GM23248 (cell line): ENCODE results near the gene FMN2. TPM values are rescaled to one million over a fixed set of nuclear protein-coding genes. Genes with fewer than 3 reads are reported as not detected.

Experiments
- DNase-seq: peaks from one replicate; pipeline ENCODE4 v3.0.0-alpha.2; 2015
- H2AFZ ChIP-seq: fragments of 200-600 bp; sonication (generic); 2 replicates; pipeline ENCODE4 v1.6.1; 2016; ENCODE audit warnings: antibody characterized with exemption
- H3F3A ChIP-seq: fragments of 200-600 bp; sonication (generic); 2 replicates; pipeline ENCODE4 v1.6.1; 2016; ENCODE audit warnings: mild to moderate bottlenecking, antibody characterized with exemption, mixed run types; ENCODE audit not compliant: insufficient read depth
- H3K27ac ChIP-seq: fragments of 200-600 bp; sonication (generic); 2 replicates; pipeline ENCODE4 v1.5.1; 2016; ENCODE audit warnings: mild to moderate bottlenecking
- H3K27me3 ChIP-seq: fragments of 200-600 bp; sonication (generic); replicated peaks from 2 replicates; pipeline ENCODE4 v1.6.1; 2016; ENCODE audit warnings: mild to moderate bottlenecking; ENCODE audit not compliant: insufficient read depth
- H3K36me3 ChIP-seq: fragments of 200-600 bp; sonication (generic); 2 replicates; pipeline ENCODE4 v1.6.1; 2016; ENCODE audit warnings: low read depth, mild to moderate bottlenecking
- H3K4me1 ChIP-seq: fragments of 200-600 bp; sonication (generic); 2 replicates; pipeline ENCODE4 v1.6.1; 2016; ENCODE audit warnings: mild to moderate bottlenecking; ENCODE audit not compliant: insufficient read depth
- H3K4me2 ChIP-seq: fragments of 200-600 bp; sonication (generic); one replicate; pipeline ENCODE4 v1.6.1; 2016; ENCODE audit warnings: mild to moderate bottlenecking; ENCODE audit not compliant: unreplicated experiment
- H3K4me3 ChIP-seq: fragments of 200-600 bp; sonication (generic); 2 replicates; pipeline ENCODE4 v1.5.1; 2016; ENCODE audit warnings: mild to moderate bottlenecking
- H3K79me2 ChIP-seq: fragments of 200-600 bp; sonication (generic); 2 replicates; pipeline ENCODE4 v1.6.1; 2016; ENCODE audit warnings: mild to moderate bottlenecking; ENCODE audit not compliant: insufficient read depth
- H3K9ac ChIP-seq: fragments of 200-600 bp; sonication (generic); 2 replicates; pipeline ENCODE4 v1.6.1; 2016; ENCODE audit warnings: mild to moderate bottlenecking
- H3K9me2 ChIP-seq: fragments of 200-600 bp; sonication (generic); 2 replicates; pipeline ENCODE4 v1.6.1; 2016; ENCODE audit warnings: mixed run types, mild to moderate bottlenecking, moderate library complexity; ENCODE audit not compliant: insufficient read depth
- H3K9me3 ChIP-seq: fragments of 200-600 bp; sonication (generic); one replicate; pipeline ENCODE4 v1.6.1; 2017; ENCODE audit warnings: low read depth
- H4K20me1 ChIP-seq: fragments of 200-600 bp; sonication (generic); 2 replicates; pipeline ENCODE4 v1.6.0; 2016; ENCODE audit not compliant: insufficient read depth
- EZH2 ChIP-seq: fragments of 200-600 bp; sonication (generic); IDR thresholded peaks from 2 replicates; pipeline ENCODE4 v1.6.1; 2018; ENCODE audit warnings: antibody characterized with exemption, mild to moderate bottlenecking; ENCODE audit not compliant: insufficient read depth, poor library complexity, severe bottlenecking
- EZH2phosphoT487 ChIP-seq: fragments of 200-600 bp; sonication (generic); IDR thresholded peaks from 2 replicates; pipeline ENCODE4 v1.6.1; 2018; ENCODE audit warnings: antibody characterized with exemption, moderate library complexity, mild to moderate bottlenecking, low read depth; ENCODE audit not compliant: insufficient read depth
- WGBS, 2 experiments: methylation state at CpG; one replicate each; pipeline ENCODE4 v1.1.6; 2015 to 2017; ENCODE audit warnings: low lambda C conversion rate in 2 of 2, low coverage in 1 of 2; ENCODE audit errors: missing lambda C conversion rate in 2 of 2; 5-methylcytosine and 5-hydroxymethylcytosine counted together
- in situ Hi-C: fragments of 300-500 bp; cut with MboI; formaldehyde crosslinking; loops from 2 replicates; pipeline ENCODE4 v1.15.0; 2020
- polyA plus RNA-seq: library from polyadenylated mRNA; unstranded; fragments of >200 nt; fragmentation: Nextera tagmentation; extraction: Ambion mirVana; gene quantifications from 2 replicates; pipeline ENCODE4 v1.2.1, GENCODE V29; 2016
- total RNA-seq: library from RNA; depleted of rRNA; stranded (reverse); fragments of >200 nt; shearing (Covaris generic); gene quantifications from 2 replicates; pipeline ENCODE4 v1.2.3, GENCODE V29; 2014

Gene FMN2
- total and polyA plus RNA-seq, 2 experiments from 2014 or later = 78.2 to 114 TPM

DNA sequence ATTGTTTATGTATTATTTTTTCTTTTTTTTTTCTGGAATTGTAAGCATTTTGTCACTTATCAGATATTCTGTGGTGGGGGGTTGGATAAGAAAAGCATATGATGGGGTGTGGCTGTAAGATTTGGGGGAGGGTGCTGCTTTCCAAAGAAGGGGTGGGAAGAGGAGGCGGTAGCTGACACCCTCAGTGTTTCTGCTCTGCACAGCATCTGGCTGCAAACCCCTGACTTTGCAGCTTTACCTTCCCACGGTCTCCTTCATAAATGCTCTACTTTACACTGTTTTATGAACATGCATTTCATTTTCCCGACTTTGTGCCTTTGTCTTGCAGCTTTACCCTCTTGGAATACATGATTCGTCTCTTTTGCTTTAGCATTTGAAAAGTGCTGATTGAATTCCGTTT, 7.6 kb downstream of the FMN2 start:
- Histone ChIP-seq H3K9me3 (no peaks in the 10 kb centered on the region), H3K9me2 (no peaks in the 10 kb centered on the region), H3K79me2 (peaks cover 94% of the 10 kb centered on the region), H3K4me2 (peak overlapping the region; percentile 80), H2AFZ (no peak overlapping the region), H3F3A (peaks cover 39% of the 10 kb centered on the region), H3K27me3 (no peaks in the 10 kb centered on the region), H3K9ac (no peak overlapping the region), H3K27ac (peak overlapping the region; percentile 66), H3K36me3 (no peaks in the 10 kb centered on the region; the same call in 1 of the 2 replicates), H4K20me1 (no peaks in the 10 kb centered on the region; the same call in 1 of the 2 replicates), H3K4me3 (peak overlapping the region; percentile 46), H3K4me1 (peaks cover 75% of the 10 kb centered on the region)
- peak; percentile 30 for DNase-seq
- 44 to 45% methylated on average over 5 of the region's 5 CpGs for WGBS, 2 experiments
- in situ Hi-C loops = no loop called here
- no peak for TF ChIP-seq EZH2
- no peak for TF ChIP-seq EZH2phosphoT487

DNA sequence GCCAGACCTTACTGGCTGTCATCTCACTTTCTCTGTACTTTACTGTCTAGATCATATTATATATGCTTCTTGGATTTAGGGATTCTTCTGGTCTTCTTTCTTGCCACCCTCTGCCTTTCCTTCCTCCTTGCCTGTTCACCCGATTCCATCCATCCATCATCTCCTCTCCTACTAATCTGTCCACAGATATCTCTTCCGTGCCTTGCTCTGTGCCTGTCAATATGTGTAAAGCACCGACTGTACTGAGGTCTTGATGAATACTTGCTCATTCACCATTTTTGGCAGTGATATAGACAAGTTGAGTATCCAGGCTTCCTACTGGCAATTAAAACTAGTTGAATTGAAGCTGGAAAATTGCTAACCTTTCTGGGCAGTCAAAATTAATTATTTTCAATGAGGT, 8.1 kb downstream of the FMN2 start:
- Histone ChIP-seq H3K27me3 (no peaks in the 10 kb centered on the region), H3K4me2 (peak overlapping the region; percentile 80), H3K27ac (peak overlapping the region; percentile 66), H4K20me1 (no peaks in the 10 kb centered on the region; the same call in 1 of the 2 replicates), H3K36me3 (no peaks in the 10 kb centered on the region; the same call in 1 of the 2 replicates), H2AFZ (no peak overlapping the region), H3K9ac (0 out of 2 replicates have a peak overlapping the region, but pooled peaks have one; percentile 8), H3K79me2 (peaks cover 94% of the 10 kb centered on the region), H3F3A (peaks cover 39% of the 10 kb centered on the region), H3K4me3 (peak overlapping the region; percentile 46), H3K4me1 (peaks cover 75% of the 10 kb centered on the region), H3K9me3 (no peaks in the 10 kb centered on the region), H3K9me2 (no peaks in the 10 kb centered on the region)
- peak; percentile 46 for DNase-seq
- in situ Hi-C loops = no loop called here
- TF ChIP-seq EZH2 (no peak), EZH2phosphoT487 (no peak)
- 9 to 10% methylated on average over 3 of the region's 3 CpGs for WGBS, 2 experiments

DNA sequence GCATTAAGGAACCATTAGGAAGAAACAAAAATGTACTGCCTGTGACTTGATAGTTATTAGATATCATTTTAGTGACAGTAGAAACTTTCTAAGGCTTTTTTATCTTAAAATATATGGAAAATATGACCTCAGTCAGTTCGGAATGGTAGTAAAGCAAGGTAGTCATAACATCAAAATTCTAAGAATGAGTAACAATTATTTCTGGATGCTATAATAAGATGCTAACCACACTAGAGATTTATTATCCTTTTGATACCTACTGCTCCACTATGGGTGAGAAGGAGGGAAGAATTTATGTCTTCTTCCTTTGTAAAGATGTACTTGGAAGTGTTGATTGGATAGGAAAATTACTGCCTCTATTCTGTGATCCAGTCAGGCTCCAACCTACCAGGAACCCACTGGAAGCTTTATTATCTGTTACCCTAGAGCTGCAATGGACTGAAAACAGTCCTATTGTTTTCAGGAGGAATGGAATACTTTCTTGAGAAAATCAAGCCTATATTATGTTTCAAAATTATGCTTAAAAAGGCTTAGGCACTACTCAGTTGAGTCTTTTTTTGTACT, 8.8 kb downstream of the FMN2 start:
- no peak overlapping the region for H2AFZ ChIP-seq
- TF ChIP-seq EZH2 = no peak
- TF ChIP-seq EZH2phosphoT487 = no peak
- H3K4me2 ChIP-seq = peak overlapping the region; percentile 80
- no peaks in the 10 kb centered on the region for H3K9me2 ChIP-seq
- H3K27ac ChIP-seq = peak overlapping the region; percentile 66
- H4K20me1 ChIP-seq = no peaks in the 10 kb centered on the region; the same call in 1 of the 2 replicates
- H3K36me3 ChIP-seq = no peaks in the 10 kb centered on the region; the same call in 1 of the 2 replicates
- peaks cover 75% of the 10 kb centered on the region for H3K4me1 ChIP-seq
- DNase-seq = peak; percentile 77
- peaks cover 39% of the 10 kb centered on the region for H3F3A ChIP-seq
- H3K27me3 ChIP-seq = no peaks in the 10 kb centered on the region
- H3K4me3 ChIP-seq = peak overlapping the region; percentile 46
- 2 to 3% methylated on average over 1 of the region's 1 CpG for WGBS, 2 experiments
- peaks cover 94% of the 10 kb centered on the region for H3K79me2 ChIP-seq
- 0 out of 2 replicates have a peak overlapping the region, but pooled peaks have one; percentile 11 for H3K9ac ChIP-seq
- no peaks in the 10 kb centered on the region for H3K9me3 ChIP-seq
- in situ Hi-C loops = no loop called here

DNA sequence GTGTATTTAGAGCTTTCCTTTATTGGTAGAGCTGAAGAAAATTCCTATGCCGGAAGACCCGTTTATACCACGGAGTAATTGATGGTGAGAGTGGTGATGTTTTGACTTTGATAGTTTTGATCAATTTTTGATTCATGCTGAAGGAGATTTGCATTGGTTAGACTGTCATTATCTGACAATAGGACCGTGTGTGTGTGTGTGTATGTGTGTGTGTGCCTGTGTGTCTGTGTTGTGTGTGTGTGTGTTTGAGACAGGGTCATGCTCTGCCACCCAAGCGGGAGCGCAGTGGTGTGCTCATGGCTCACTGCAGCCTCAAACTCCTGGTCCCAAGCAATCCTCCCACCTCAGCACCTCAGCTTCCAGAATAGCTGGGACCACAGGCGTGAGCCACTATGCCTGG, 9.6 kb downstream of the FMN2 start:
- H3K4me2 ChIP-seq = peak overlapping the region; percentile 80
- H3K36me3 ChIP-seq = peaks cover 2% of the 10 kb centered on the region; the same call in 1 of the 2 replicates
- no peaks in the 10 kb centered on the region for H3K9me3 ChIP-seq
- H3K4me3 ChIP-seq = peak overlapping the region; percentile 46; the same call in 1 of the 2 replicates
- whole genome bisulfite sequencing, 2 experiments = 65 to 72% methylated on average over 7 of the region's 7 CpGs
- TF ChIP-seq EZH2 = no peak
- no peak for TF ChIP-seq EZH2phosphoT487
- H3K27ac ChIP-seq = peak overlapping the region; percentile 66; the same call in 1 of the 2 replicates
- no peak for DNase-seq
- no peaks in the 10 kb centered on the region for H3K27me3 ChIP-seq
- H3F3A ChIP-seq = peaks cover 43% of the 10 kb centered on the region
- H3K9ac ChIP-seq = no peak overlapping the region
- no peak overlapping the region for H2AFZ ChIP-seq
- peaks cover 71% of the 10 kb centered on the region for H3K4me1 ChIP-seq
- in situ Hi-C loops = no loop called here
- H3K9me2 ChIP-seq = no peaks in the 10 kb centered on the region
- H4K20me1 ChIP-seq = no peaks in the 10 kb centered on the region; the same call in 1 of the 2 replicates
- peaks cover 94% of the 10 kb centered on the region for H3K79me2 ChIP-seq
